Naive thymus-derived CD4-positive, alpha-beta T cell (primary cell): ENCODE data around the gene DNAJC5. TPM values are rescaled to one million over a fixed set of nuclear protein-coding genes. Genes with fewer than 3 reads are reported as not detected.
A peak's percentile ranks its signal among the peaks of the same experiment; 100 is the strongest.

ENCODE experiments used
- ATAC-seq: fragments of 150-1000 bp; cut with Tn5 transposase; 2 replicates; pipeline ENCODE4 v1.10.0; 2021; ENCODE audit warnings: mild to moderate bottlenecking, moderate library complexity
- CTCF ChIA-PET: fragments of 350-600 bp; sonication (Branson Sonifier 250); formaldehyde crosslinking; loops from one replicate; lab custom pipeline; 2021; ENCODE audit warnings: antibody characterized with exemption; lab: Charles Lee
- POLR2A ChIA-PET: fragments of 350-600 bp; sonication (Branson Sonifier 250); formaldehyde crosslinking; loops from one replicate; lab custom pipeline; 2021; ENCODE audit warnings: antibody characterized with exemption, inconsistent platforms; lab: Charles Lee
- DNase-seq, 9 donors: peaks; one replicate each; pipeline versions ENCODE4 v3.0.0 to v3.0.0-alpha.2; 2020 to 2022; ENCODE audit warnings: mixed read lengths in 1 of 9
- H3K27ac ChIP-seq: one replicate; pipeline ENCODE4 v1.7.0; 2013; ENCODE audit warnings: mild to moderate bottlenecking, low read depth, low read length, moderate library complexity
- H3K27me3 ChIP-seq, 2 donors: one replicate each; pipeline ENCODE4 v1.7.0; 2013; ENCODE audit warnings: low read length in 2 of 2, mild to moderate bottlenecking in 2 of 2, moderate library complexity in 2 of 2; ENCODE audit not compliant: control insufficient read depth in 2 of 2, insufficient read depth in 2 of 2
- H3K36me3 ChIP-seq, 3 experiments: 1 replicate in 2 of 3; 2 replicates in 1 of 3; pipeline ENCODE4 v1.7.0; 2013; ENCODE audit warnings: low read length in 3 of 3, mild to moderate bottlenecking in 3 of 3, moderate library complexity in 1 of 3; ENCODE audit not compliant: insufficient read depth in 3 of 3, control insufficient read depth in 2 of 3
- H3K4me1 ChIP-seq, 2 donors: one replicate each; pipeline ENCODE4 v1.7.0; 2013; ENCODE audit warnings: low read length in 2 of 2, mild to moderate bottlenecking in 2 of 2, moderate library complexity in 1 of 2; ENCODE audit not compliant: control insufficient read depth in 2 of 2, insufficient read depth in 2 of 2
- H3K4me3 ChIP-seq: 2 replicates; pipeline ENCODE4 v1.7.0; 2013; ENCODE audit warnings: mild to moderate bottlenecking, low read length
- H3K9me3 ChIP-seq, 3 experiments: 1 replicate in 2 of 3; 2 replicates in 1 of 3; pipeline ENCODE4 v1.7.0; 2013; ENCODE audit warnings: low read length in 3 of 3; ENCODE audit not compliant: control insufficient read depth in 2 of 3
- H3K27ac Mint-ChIP-seq, 9 donors: one replicate each; pipeline ENCODE4 v1.8.0; 2020 to 2022; ENCODE audit warnings: mixed read lengths in 9 of 9, mild to moderate bottlenecking in 8 of 9, moderate library complexity in 5 of 9, inconsistent platforms in 2 of 9
- H3K27me3 Mint-ChIP-seq, 5 donors: one replicate each; pipeline ENCODE4 v1.8.0; 2021 to 2022; ENCODE audit warnings: mixed read lengths in 5 of 5, mild to moderate bottlenecking in 1 of 5
- H3K36me3 Mint-ChIP-seq, 5 donors: one replicate each; pipeline ENCODE4 v1.8.0; 2020 to 2022; ENCODE audit warnings: mixed read lengths in 5 of 5, mild to moderate bottlenecking in 3 of 5, inconsistent platforms in 1 of 5
- H3K4me1 Mint-ChIP-seq, 7 donors: one replicate each; pipeline ENCODE4 v1.8.0; 2020 to 2022; ENCODE audit warnings: mixed read lengths in 7 of 7, mild to moderate bottlenecking in 3 of 7, inconsistent platforms in 1 of 7
- H3K4me3 Mint-ChIP-seq, 10 donors: one replicate each; pipeline ENCODE4 v1.8.0; 2020 to 2022; ENCODE audit warnings: mild to moderate bottlenecking in 10 of 10, mixed read lengths in 10 of 10, moderate library complexity in 6 of 10, inconsistent platforms in 2 of 10
- H3K9me3 Mint-ChIP-seq, 11 donors: one replicate each; pipeline ENCODE4 v1.8.0; 2020 to 2022; ENCODE audit warnings: mixed read lengths in 11 of 11, mild to moderate bottlenecking in 4 of 11, inconsistent platforms in 1 of 11, moderate library complexity in 1 of 11
- intact Hi-C, 2 donors: fragments of 100-400 bp; cut with micrococcal nuclease; formaldehyde crosslinking; loops; one replicate each; pipeline ENCODE4 v1.15.1; 2023
- polyA plus RNA-seq, 2 donors: library from polyadenylated mRNA; unstranded; fragments of 300-500 nt; fragmentation: Illumina TruSeq; gene quantifications; one replicate each; pipeline ENCODE4 v1.2.3, GENCODE V29; 2021
- total RNA-seq, 6 experiments: library from RNA in 5 of 6; stranded (reverse) in 5 of 6; gene quantifications; 1 replicate in 5 of 6; 2 replicates in 1 of 6; pipeline ENCODE4 v1.2.3 and lab custom pipeline; 2021 to 2026

Gene DNAJC5
- total and polyA plus RNA-seq, 7 experiments from 2014 or later: 7.5 to 56.8 (median 45.4) TPM

GRCh38 chr20:63889241-63890200, 5.4 kb upstream of the DNAJC5 start:
- no peaks in the 10 kb centered on the region for H3K9me3 ChIP-seq
- ChIA-PET POLR2A (interaction anchor here (0.9 kb wide), 1 partner anchor 25 kb away, joined by 3 read pairs; the partner anchor contains the start of gene TPD52L2), CTCF (no interaction called here)
- DNase-seq (no peak), ATAC-seq (no peak)
- H3K27me3 ChIP-seq: no peaks in the 10 kb centered on the region
- Mint-ChIP-seq H3K36me3 (peaks cover 0 to 20% (median 3%) of the 10 kb centered on the region in 5 donors), H3K9me3 (no peaks in the 10 kb centered on the region), H3K4me1 (peaks cover 5 to 10% (median 6%) of the 10 kb centered on the region in 7 donors), H3K4me3 (no peak overlapping the region), H3K27ac (peak overlapping the region in 1 of 9 donors; percentile 46), H3K27me3 (no peaks in the 10 kb centered on the region)
- intact Hi-C loops: loop anchor here in 1 of 2 donors (10.0 kb wide), 1 partner anchor 175 kb away; the partner anchor contains the start of gene TCEA2
- H3K4me1 ChIP-seq: no peaks in the 10 kb centered on the region
- H3K4me3 ChIP-seq: no peak overlapping the region
- H3K36me3 ChIP-seq: peaks cover 0 to 60% (median 4%) of the 10 kb centered on the region in 3 experiments
- no peak overlapping the region for H3K27ac ChIP-seq

GRCh38 chr20:63890201-63890576, 4.7 kb upstream of the DNAJC5 start:
- H3K4me1 ChIP-seq: no peaks in the 10 kb centered on the region
- H3K4me3 ChIP-seq: no peak overlapping the region
- CTCF ChIA-PET: no interaction called here
- no peaks in the 10 kb centered on the region for H3K9me3 Mint-ChIP-seq
- H3K36me3 Mint-ChIP-seq: peaks cover 0 to 20% (median 3%) of the 10 kb centered on the region in 5 donors
- POLR2A ChIA-PET: interaction anchor here (0.9 kb wide), 1 partner anchor 25 kb away, joined by 3 read pairs; the partner anchor contains the start of gene TPD52L2
- no peak overlapping the region for H3K4me3 Mint-ChIP-seq
- no peak overlapping the region for H3K27ac ChIP-seq
- no peaks in the 10 kb centered on the region for H3K27me3 ChIP-seq
- no peak overlapping the region for H3K27ac Mint-ChIP-seq
- intact Hi-C loops: loop anchor here in 1 of 2 donors (10.0 kb wide), 1 partner anchor 175 kb away; the partner anchor contains the start of gene TCEA2
- no peaks in the 10 kb centered on the region for H3K27me3 Mint-ChIP-seq
- no peaks in the 10 kb centered on the region for H3K9me3 ChIP-seq
- H3K36me3 ChIP-seq: peaks cover 0 to 53% (median 4%) of the 10 kb centered on the region in 3 experiments
- peaks cover 5 to 10% (median 8%) of the 10 kb centered on the region in 7 donors for H3K4me1 Mint-ChIP-seq
- no peak for ATAC-seq
- DNase-seq: no peak

- no peak overlapping the region for H3K4me3 ChIP-seq
- ChIA-PET CTCF (no interaction called here), POLR2A (interaction anchor here (0.9 to 1.6 kb wide), 2 partner anchors 11 to 26 kb away, joined by 3 read pairs; partner anchors contain the start of gene TPD52L2)
- Mint-ChIP-seq H3K9me3 (no peaks in the 10 kb centered on the region), H3K27me3 (no peaks in the 10 kb centered on the region), H3K4me1 (peaks cover 5 to 10% (median 8%) of the 10 kb centered on the region in 7 donors), H3K27ac (no peak overlapping the region), H3K4me3 (no peak overlapping the region), H3K36me3 (peaks cover 0 to 20% (median 3%) of the 10 kb centered on the region in 5 donors)
- intact Hi-C loops: loop anchor here in 1 of 2 donors (10.0 kb wide), 1 partner anchor 174 kb away; the partner anchor contains the start of gene TCEA2
- peaks cover 0 to 49% (median 4%) of the 10 kb centered on the region in 3 experiments for H3K36me3 ChIP-seq
- no peak overlapping the region for H3K27ac ChIP-seq
- no peaks in the 10 kb centered on the region for H3K4me1 ChIP-seq
- no peaks in the 10 kb centered on the region for H3K9me3 ChIP-seq
- DNase-seq: no peak
- H3K27me3 ChIP-seq: no peaks in the 10 kb centered on the region
- ATAC-seq: no peak
These were observed 4.3 kb upstream of the DNAJC5 start for GRCh38 chr20:63890616-63891015.

GRCh38 chr20:63891061-63892002, 3.6 kb upstream of the DNAJC5 start:
- intact Hi-C loops: loop anchor here in 1 of 2 donors (10.0 kb wide), 1 partner anchor 173 kb away; the partner anchor contains the start of gene TCEA2
- H3K36me3 ChIP-seq: peaks cover 0 to 45% (median 4%) of the 10 kb centered on the region in 3 experiments

GRCh38 chr20:63892402-63892801, 2.5 kb upstream of the DNAJC5 start:
- H3K27ac ChIP-seq: no peak overlapping the region
- ATAC-seq (no peak), DNase-seq (no peak)
- peaks cover 7 to 13% of the 10 kb centered on the region in 2 donors for H3K4me1 ChIP-seq
- H3K9me3 ChIP-seq: no peaks in the 10 kb centered on the region
- Mint-ChIP-seq H3K9me3 (no peaks in the 10 kb centered on the region), H3K36me3 (peaks cover 0 to 17% (median 4%) of the 10 kb centered on the region in 5 donors), H3K4me1 (peaks cover 18 to 28% (median 23%) of the 10 kb centered on the region in 7 donors), H3K27ac (peak overlapping the region in 2 of 9 donors; percentile 39 to 74), H3K27me3 (peaks cover 0 to 2% (median 0%) of the 10 kb centered on the region in 5 donors), H3K4me3 (peak overlapping the region in 1 of 10 donors; percentile 1)
- intact Hi-C loops: loop anchor here in 1 of 2 donors (10.0 kb wide), 1 partner anchor 172 kb away; the partner anchor contains the start of gene TCEA2
- no peak overlapping the region for H3K4me3 ChIP-seq
- H3K36me3 ChIP-seq: peaks cover 0 to 37% (median 4%) of the 10 kb centered on the region in 3 experiments
- CTCF ChIA-PET: interaction anchor here (0.6 kb wide), 1 partner anchor 35 kb away, joined by 3 read pairs; no protein-coding TSS in a partner anchor
- H3K27me3 ChIP-seq: no peaks in the 10 kb centered on the region
- POLR2A ChIA-PET: interaction anchor here (0.8 kb wide), 1 partner anchor 27 kb away, joined by 3 read pairs; the partner anchor contains the start of gene TPD52L2

More at GRCh38 chr20:63891061-63892002, 3.6 kb upstream of the DNAJC5 start:
- no peak overlapping the region for H3K4me3 Mint-ChIP-seq
- Histone ChIP-seq H3K27ac (no peak overlapping the region), H3K27me3 (no peaks in the 10 kb centered on the region), H3K4me1 (peaks cover under 1 to 3% of the 10 kb centered on the region in 2 donors), H3K4me3 (no peak overlapping the region), H3K9me3 (no peaks in the 10 kb centered on the region)
- H3K36me3 Mint-ChIP-seq: peaks cover 0 to 20% (median 4%) of the 10 kb centered on the region in 5 donors
- no peak for ATAC-seq
- H3K27ac Mint-ChIP-seq: peak overlapping the region in 2 of 9 donors; percentile 28 to 52
- H3K4me1 Mint-ChIP-seq: peaks cover 10 to 17% (median 14%) of the 10 kb centered on the region in 7 donors
- ChIA-PET POLR2A (interaction anchor here (0.7 to 1.6 kb wide), 2 partner anchors 10 to 1040 kb away, joined by 3 read pairs; no protein-coding TSS in a partner anchor), CTCF (no interaction called here)
- DNase-seq: no peak
- no peaks in the 10 kb centered on the region for H3K9me3 Mint-ChIP-seq
- H3K27me3 Mint-ChIP-seq: peaks cover 0 to 2% (median 0%) of the 10 kb centered on the region in 5 donors
